Mesothelial cell of epicardium (in vitro differentiated cells): ENCODE measurements around the gene CLIC1. TPM values are rescaled to one million over a fixed set of nuclear protein-coding genes. Genes with fewer than 3 reads are reported as not detected.
A peak's percentile ranks its signal among the peaks of the same experiment; 100 is the strongest.
"Not testable (repeated sequence)": the region's sequence is repeated elsewhere in the genome, so short reads cannot be mapped to it uniquely, and the experiment has no call there.

Experiments used
- DNase-seq, 2 experiments: peaks; one replicate each; pipeline ENCODE4 v3.0.0; 2021; ENCODE audit warnings: low spot score in 2 of 2; ENCODE audit not compliant: unreplicated experiment in 2 of 2
- H3K27ac Mint-ChIP-seq: 2 replicates; pipeline ENCODE4 v1.8.0; 2021; ENCODE audit warnings: mixed read lengths
- H3K27me3 Mint-ChIP-seq: 2 replicates; pipeline ENCODE4 v1.8.0; 2021; ENCODE audit warnings: low read depth, mixed read lengths
- H3K36me3 Mint-ChIP-seq: 2 replicates; pipeline ENCODE4 v1.8.0; 2021; ENCODE audit warnings: mixed read lengths
- H3K4me1 Mint-ChIP-seq: 2 replicates; pipeline ENCODE4 v1.8.0; 2021; ENCODE audit warnings: mixed read lengths
- H3K4me3 Mint-ChIP-seq: 2 replicates; pipeline ENCODE4 v1.8.0; 2021; ENCODE audit warnings: mild to moderate bottlenecking, moderate library complexity, mixed read lengths
- H3K9me3 Mint-ChIP-seq: 2 replicates; pipeline ENCODE4 v1.8.0; 2021; ENCODE audit warnings: mixed read lengths
- total RNA-seq: library from RNA; stranded (reverse); gene quantifications from 3 replicates; pipeline ENCODE4 v1.2.1, GENCODE V29; 2021
- TF ChIP-seq, protein P1 (sequence below): fragments of 200-600 bp; sonication (generic); IDR thresholded peaks from one replicate; pipeline ENCODE4 v1.5.0; 2021; ENCODE audit warnings: antibody characterized with exemption; ENCODE audit not compliant: unreplicated experiment

CLIC1 gene
- total RNA-seq, 1 donor from 2014 or later = 133 TPM

DNA sequence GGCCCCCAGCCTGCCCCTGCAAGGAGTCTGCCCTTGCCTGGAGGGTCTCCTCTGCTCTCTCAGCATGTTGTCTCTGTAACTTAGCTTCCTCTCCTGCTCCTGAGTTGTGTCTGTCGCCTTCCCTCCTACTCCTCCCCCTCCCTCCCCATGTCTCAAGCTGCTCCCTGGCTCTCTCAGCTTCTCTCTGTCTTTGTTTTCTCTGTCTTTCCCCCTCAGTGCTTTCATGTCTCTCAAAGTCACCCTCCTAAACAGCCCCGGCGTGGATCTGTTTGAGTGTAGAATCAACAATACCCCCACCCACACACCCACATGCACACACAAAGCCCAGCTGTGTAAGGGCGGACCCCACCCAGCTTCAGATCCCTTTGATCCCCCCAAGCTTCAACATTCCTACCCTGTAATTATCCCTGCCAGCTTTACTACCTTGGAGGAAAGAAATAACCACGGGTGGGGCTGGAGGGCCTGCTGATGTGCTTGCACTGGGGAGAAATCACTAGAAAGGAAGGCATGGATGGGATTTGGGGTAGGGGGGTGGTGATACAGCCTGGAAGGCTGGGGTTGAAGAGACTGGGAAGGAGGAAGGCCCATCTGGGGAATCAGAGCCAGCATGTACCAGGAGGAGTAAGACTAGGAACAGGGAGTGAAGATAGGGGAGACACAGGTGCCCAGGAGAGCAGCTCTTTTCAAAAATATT lies 22.2 kb downstream of the CLIC1 start:
- Mint-ChIP-seq H3K9me3 (no peaks in the 10 kb centered on the region), H3K36me3 (no peaks in the 10 kb centered on the region), H3K27ac (peak overlapping the region; percentile 99), H3K27me3 (no peaks in the 10 kb centered on the region), H3K4me1 (peaks cover 45% of the 10 kb centered on the region), H3K4me3 (no peak overlapping the region)
- TF ChIP-seq, protein P1, sequence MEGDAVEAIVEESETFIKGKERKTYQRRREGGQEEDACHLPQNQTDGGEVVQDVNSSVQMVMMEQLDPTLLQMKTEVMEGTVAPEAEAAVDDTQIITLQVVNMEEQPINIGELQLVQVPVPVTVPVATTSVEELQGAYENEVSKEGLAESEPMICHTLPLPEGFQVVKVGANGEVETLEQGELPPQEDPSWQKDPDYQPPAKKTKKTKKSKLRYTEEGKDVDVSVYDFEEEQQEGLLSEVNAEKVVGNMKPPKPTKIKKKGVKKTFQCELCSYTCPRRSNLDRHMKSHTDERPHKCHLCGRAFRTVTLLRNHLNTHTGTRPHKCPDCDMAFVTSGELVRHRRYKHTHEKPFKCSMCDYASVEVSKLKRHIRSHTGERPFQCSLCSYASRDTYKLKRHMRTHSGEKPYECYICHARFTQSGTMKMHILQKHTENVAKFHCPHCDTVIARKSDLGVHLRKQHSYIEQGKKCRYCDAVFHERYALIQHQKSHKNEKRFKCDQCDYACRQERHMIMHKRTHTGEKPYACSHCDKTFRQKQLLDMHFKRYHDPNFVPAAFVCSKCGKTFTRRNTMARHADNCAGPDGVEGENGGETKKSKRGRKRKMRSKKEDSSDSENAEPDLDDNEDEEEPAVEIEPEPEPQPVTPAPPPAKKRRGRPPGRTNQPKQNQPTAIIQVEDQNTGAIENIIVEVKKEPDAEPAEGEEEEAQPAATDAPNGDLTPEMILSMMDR = no peak
- no peak for DNase-seq

DNA sequence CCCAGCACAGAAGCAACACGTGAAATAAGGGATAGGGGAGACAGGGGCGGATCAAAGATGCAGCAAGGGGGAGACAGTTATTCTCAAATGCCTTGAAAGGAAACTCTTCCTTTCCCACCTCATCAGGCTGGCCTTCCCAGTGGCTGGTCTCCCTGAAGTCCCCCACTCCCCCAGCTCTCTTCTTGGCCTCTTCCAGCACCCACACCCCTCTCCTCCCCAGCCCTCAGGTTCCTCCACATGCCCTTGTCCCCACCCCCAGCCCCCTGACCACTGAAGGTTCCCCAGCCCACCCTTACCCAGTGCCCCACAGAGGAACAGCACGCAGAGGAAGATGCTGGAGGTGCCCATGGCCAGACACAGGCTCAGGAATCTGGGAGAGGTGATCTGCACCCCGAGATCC lies 22.9 kb downstream of the CLIC1 start:
- Mint-ChIP-seq H3K4me1 (peaks cover 40% of the 10 kb centered on the region), H3K9me3 (no peaks in the 10 kb centered on the region), H3K4me3 (no peak overlapping the region), H3K27ac (peak overlapping the region; percentile 99), H3K36me3 (no peaks in the 10 kb centered on the region), H3K27me3 (no peaks in the 10 kb centered on the region)
- TF ChIP-seq, protein P1 = no peak
- no peak for DNase-seq

GRCh38 chr6:31712296-31712695 lies 24.0 kb downstream of the CLIC1 start:
- no peaks in the 10 kb centered on the region for H3K36me3 Mint-ChIP-seq
- no peaks in the 10 kb centered on the region for H3K9me3 Mint-ChIP-seq
- peak overlapping the region; percentile 69 for H3K27ac Mint-ChIP-seq
- TF ChIP-seq, protein P1 = no peak
- H3K27me3 Mint-ChIP-seq = no peaks in the 10 kb centered on the region
- H3K4me1 Mint-ChIP-seq = peaks cover 28% of the 10 kb centered on the region
- no peak overlapping the region for H3K4me3 Mint-ChIP-seq
- no peak for DNase-seq

DNA sequence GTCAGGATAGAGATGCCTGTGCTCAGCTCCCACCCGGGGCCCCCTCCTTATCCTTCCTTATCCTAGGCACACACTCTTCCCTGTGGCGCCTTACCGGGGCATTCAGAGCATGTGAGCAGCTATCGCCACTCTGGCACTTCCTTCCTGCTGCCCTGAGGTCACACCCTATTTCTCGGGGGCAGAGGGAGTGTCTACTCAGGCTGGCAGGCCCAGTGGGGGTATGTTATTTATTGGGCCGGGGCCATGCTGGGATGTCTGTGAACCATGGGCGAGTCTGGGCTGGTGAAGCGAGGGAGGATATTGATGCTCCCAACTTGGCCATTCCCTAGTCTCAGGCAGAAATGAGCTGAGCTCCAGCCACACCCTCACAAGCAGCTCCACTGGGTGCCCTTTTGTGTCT lies 25.1 kb downstream of the CLIC1 start:
- no peaks in the 10 kb centered on the region for H3K27me3 Mint-ChIP-seq
- no peak overlapping the region for H3K4me3 Mint-ChIP-seq
- TF ChIP-seq, protein P1 = no peak
- H3K27ac Mint-ChIP-seq = no peak overlapping the region
- H3K36me3 Mint-ChIP-seq = no peaks in the 10 kb centered on the region
- H3K9me3 Mint-ChIP-seq = no peaks in the 10 kb centered on the region
- peaks cover 26% of the 10 kb centered on the region for H3K4me1 Mint-ChIP-seq
- DNase-seq = no peak

- Mint-ChIP-seq H3K4me3 (no peak overlapping the region), H3K27me3 (no peaks in the 10 kb centered on the region), H3K27ac (no peak overlapping the region), H3K9me3 (no peaks in the 10 kb centered on the region), H3K36me3 (no peaks in the 10 kb centered on the region), H3K4me1 (peaks cover 26% of the 10 kb centered on the region)
- no peak for DNase-seq
- TF ChIP-seq, protein P1 = no peak
These were observed 25.7 kb downstream of the CLIC1 start for GRCh38 chr6:31710523-31711219.

- H3K4me1 Mint-ChIP-seq = peaks cover 19% of the 10 kb centered on the region
- not testable (repeated sequence) for H3K36me3 Mint-ChIP-seq, H3K4me3 Mint-ChIP-seq, DNase-seq, H3K9me3 Mint-ChIP-seq, H3K27me3 Mint-ChIP-seq, H3K27ac Mint-ChIP-seq
These were observed 27.2 kb downstream of the CLIC1 start for GRCh38 chr6:31709157-31709556.
